Measurements from ENCODE around the gene TP53.
A peak's percentile ranks its signal among the peaks of the same experiment; 100 is the strongest.

The TP53 gene

DNA sequence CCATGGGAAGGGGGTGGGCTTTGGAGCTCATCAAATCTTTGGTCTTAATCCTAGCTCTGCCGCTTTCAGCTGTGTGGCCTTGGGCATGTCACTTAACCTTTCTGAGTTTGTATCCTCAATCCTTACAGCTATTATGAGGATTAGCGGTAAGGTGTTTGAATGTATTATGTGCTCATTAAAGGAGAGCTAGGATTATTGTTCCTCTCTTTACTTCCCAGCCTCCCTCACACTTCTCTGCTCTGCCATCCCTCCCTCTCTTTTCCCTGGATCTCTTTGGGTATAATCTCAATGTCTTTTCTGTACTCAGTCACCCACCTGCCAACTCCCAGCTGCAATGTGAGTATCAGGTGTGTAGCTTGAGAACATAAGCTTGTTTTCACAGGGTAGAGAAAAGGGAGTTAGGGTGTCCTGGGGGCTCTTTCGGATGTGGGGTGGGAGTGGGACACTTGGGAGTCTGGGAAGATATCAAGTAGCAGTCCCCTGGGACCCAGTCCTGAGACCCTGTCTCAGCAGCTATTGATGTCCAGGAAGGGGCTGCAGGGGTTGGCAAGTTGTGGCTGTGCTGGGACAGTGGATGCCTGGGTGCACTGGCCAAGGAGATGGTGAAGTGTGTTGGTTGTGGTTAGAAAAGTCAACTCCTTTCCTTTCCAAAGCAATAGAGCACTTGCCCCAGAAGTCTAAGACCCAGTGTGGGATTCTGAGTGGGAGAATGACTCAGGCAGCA lies 19.5 kb upstream of the TP53 start:
- no peak for DNase-seq

DNA sequence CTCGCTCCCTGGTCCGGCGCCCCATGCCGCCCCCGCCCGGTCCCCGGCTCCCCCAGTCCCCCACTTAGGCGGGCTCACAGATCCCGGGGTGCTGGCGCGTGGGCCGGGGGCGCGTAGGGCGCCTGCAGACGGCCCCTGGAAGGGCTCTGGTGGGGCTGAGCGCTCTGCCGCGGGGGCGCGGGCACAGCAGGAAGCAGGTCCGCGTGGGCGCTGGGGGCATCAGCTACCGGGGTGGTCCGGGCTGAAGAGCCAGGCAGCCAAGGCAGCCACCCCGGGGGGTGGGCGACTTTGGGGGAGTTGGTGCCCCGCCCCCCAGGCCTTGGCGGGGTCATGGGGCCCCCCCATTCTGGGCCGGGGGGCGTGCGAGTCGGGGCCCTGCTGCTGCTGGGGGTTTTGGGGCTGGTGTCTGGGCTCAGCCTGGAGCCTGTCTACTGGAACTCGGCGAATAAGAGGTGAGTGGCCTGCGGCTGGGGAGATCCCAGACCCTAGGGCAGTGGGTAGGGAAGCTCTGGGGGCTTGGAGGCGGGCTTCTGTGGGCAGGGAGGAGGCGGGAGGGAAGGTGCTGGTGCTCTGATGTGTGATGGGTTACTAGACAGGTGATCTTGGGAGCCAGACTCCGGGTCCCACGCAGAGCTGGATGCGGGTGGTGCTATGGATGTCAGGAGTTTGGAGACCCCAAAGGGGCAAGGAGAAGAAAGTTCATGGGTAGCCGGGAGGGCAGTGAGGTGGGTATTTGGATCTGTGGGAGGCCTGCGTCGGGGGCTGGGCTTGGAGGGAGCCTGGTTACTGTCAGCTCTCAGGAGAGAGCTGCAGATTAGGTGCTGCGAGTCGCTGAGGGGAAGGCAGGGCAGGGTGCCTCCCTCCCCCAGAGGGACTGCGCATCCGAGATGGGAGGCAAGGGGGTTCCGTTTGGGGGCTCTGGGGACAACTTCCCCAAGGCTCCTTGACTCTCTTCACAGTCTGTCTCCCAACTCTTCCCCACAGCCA lies 18.3 kb upstream of the TP53 start:
- no peak for DNase-seq

DNA sequence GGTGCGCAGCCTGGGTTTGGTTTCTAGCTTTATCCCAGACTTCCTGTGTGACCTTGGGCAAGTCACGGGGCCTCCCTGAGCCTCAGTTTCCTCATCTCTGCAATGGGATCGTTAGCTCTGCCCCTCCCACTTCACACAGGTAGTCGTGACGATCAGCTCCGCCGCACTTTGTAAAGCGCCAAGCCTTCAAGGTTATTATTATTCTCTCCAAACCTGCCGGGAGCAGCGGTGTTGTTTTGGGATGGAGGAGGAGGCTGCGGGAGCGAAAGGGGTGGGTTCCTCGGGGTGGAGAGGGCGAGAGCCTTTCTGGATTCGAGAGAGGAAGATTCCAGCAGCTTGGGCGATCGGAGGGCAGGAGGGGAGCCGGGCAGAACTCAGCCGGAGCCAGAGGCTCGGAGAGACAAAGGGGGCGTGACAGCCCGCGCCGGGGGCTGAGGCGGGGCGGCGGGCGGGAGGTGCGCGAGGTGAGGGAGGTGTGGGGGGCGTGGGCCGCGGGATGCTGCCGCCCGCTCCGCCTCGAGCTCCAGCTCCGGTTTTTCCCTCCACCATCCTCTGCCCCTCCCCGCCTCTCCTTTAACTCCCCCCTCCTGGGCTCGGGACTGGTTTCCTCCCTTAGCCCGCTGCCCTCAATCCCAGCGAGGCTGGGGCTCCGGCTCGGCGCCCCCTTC lies 17.4 kb upstream of the TP53 start, which contains the start of gene EFNB3:
TSS of gene EFNB3 (plus strand) at position 602 of the 668 bp plus-strand sequence. CDS start 397 bp downstream, outside the sequence.
- no peak for DNase-seq

DNA sequence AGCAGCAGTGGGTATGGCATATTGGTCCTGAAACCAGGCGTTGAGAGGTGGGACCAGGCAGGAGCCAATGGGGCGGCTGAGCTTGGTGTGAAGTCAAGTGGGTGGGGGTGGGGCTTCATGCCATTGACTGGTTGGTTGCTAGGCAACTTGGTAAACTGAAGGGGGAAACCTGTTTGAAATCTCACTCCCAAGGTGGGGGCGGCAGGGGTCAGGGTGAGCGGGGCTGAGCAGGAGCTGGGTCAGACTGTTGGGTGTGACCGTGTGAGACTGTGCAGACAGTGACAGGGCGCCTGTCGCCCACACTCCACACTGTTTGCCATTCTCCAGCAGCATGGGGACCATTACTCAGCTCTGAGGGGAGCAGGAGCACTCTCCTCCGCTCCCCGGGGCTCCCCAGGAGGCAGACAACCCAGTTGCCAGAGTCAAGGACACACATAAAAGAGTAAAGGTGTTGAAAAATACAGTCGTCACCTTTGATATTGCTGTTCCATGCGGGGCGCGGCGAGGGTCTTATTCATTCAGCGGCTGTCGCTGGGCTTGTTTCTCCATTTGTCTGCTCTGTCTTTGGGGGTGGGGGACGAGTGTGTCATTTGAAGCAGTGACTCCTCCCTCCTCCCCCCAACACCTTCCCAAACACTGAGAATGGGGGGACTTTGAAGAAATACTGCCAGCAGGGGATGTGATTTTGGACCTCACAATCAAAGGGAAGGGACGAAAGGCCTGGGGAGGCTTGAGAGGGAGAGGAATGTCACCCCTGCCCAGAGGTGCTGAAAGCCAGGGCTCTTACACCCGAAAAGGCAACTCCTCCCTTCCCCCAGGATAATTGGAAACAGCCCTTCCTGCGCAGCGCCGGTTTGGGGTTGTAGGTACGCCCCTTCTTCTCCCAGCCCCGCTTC lies 16.5 kb upstream of the TP53 start:
- DNase-seq, result peak in 1 of 14 donors; percentile 29

DNA sequence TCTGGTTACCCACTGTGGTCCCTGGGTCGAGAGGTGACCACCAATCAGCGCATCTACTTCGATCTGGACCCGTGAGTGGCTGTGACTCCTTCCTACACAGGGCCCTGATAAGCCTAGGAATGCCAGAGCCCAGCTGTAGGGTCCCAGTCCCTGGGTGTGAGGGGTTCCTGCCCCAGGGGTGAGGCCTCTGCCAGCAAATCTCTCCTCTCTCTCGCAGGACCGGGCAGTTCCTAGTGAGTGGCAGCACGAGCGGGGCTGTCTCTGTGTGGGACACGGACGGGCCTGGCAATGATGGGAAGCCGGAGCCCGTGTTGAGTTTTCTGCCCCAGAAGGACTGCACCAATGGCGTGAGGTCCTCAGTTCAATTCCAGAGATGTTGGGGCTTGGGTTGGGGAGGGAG lies 15.5 kb upstream of the TP53 start:
- no peak for DNase-seq

DNA sequence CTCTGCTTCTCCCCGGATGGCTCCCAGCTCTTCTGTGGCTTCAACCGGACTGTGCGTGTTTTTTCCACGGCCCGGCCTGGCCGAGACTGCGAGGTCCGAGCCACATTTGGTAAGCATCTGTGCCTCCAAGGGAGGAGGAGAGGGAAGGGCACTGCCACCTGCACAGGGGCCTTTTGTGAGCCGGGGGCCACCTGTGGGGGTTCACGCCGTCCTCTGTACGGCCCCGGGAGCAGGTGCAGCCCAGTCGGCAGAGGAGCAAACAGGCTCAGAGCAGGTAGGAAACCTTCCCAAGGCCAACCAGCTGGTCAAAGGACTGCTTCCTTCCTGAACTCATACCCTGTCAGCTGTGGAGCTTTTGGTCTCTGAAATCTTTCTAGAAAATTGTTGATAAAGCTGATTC lies 14.4 kb upstream of the TP53 start:
- no peak for DNase-seq

DNA sequence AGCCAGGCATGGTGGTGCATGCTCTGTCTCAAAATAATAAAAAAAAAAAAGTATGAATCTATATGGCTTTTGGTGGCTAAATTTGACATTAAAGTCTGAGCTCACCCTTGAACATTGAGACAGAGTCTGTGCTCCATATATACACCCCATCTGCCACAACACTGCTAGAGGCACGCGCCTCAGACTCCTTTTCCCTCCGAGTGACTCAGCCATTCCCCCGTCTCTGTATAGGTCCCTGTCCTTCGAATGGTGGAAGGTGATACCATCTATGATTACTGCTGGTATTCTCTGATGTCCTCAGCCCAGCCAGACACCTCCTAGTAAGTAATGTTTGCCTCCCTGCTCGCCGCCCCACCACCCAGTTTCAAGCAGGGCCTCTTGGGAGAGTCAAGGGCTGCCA lies 13.2 kb upstream of the TP53 start:
- DNase-seq, result no peak

GRCh38 chr17:7697828-7698588 lies 10.7 kb upstream of the TP53 start:
- DNase-seq, result no peak

DNA sequence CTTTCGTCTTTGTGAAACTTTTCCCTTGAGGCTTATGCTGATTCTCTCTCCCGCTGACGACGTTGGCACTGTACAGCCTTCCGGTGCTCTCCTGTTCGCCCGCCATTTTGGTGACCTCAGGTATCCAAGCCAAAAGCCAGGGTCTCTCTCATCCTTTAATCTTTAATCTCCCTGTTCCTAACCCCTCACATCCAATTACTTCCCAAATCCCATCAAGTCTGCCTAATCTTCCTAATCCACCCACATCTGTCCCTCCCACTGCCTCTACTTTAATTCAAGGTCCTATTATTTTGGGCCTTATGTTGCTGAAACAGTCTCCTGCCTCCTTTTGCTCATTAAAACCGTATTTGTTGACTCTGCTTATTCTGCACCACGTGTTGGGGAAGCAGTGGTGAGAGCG lies 8.3 kb upstream of the TP53 start:
- no peak for DNase-seq

DNA sequence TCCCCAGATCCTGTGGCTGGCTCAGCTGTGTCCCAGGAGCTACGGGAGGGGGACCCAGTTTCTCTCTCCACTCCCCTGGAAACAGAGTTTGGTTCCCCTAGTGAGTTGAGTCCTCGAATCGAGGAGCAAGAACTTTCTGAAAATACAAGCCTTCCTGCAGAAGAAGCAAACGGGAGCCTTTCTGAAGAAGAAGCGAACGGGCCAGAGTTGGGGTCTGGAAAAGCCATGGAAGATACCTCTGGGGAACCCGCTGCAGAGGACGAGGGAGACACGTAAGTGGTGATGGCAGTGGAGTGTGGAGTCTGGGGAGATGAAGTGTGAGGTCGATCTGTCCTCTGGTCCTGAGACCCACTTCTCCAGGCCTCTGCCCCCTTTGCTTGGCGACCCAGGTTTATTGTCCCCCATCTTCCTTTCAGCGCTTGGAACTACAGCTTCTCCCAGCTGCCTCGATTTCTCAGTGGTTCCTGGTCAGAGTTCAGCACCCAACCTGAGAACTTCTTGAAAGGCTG lies 1.6 kb upstream of the TP53 start:
- no peak for DNase-seq

- DNase-seq, result peak; percentile 72 to 99 (median 94)
Measured at GRCh38 chr17:7687908-7688807, 868 bp upstream of the TP53 start, which contains the start of gene WRAP53. Gene WRAP53 (plus strand): TSS chr17:7688477. CDS start chr17:7688649, 172 bp downstream.

- DNase-seq, result peak; percentile 51 to 97 (median 89)
Measured at GRCh38 chr17:7686222-7687071, 843 bp downstream of the TP53 start.

GRCh38 chr17:7685533-7686221 lies 1.6 kb downstream of the TP53 start:
- peak; percentile 51 to 97 (median 88) for DNase-seq

GRCh38 chr17:7684851-7685532 lies 2.3 kb downstream of the TP53 start:
- DNase-seq, result no peak

DNA sequence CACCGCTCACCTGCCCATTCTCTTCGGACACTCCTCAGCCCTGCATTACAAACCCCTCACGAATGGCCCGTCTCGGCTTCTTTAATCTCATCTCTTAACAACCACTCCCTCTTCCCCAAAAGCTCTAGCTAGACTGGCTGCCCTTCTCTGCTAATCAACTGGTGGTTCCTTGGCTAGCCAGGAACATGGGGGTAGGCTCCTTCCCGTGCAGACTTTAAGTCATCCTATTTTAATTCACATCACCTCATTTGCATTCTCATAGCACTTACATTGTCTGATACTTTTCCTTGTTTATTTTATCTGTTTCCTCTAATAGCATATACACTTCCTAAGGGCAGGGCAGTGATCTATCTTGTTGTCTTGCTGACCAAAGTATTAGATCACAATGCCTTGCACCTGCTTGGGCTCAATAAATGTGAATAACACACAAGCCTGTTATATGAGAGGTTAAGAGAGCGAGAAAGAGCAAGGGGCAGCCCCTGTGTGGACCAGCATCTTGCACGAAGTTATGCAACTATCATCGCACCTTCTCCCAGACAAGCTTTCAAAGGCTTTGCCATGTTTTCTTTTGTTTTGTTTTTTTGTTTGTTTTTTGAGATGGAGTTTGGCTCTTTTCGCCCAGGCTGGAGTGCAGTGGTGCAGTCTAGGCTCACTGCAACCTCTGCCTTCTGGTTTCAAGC lies 9.8 kb downstream of the TP53 start:
- DNase-seq, result no peak

DNA sequence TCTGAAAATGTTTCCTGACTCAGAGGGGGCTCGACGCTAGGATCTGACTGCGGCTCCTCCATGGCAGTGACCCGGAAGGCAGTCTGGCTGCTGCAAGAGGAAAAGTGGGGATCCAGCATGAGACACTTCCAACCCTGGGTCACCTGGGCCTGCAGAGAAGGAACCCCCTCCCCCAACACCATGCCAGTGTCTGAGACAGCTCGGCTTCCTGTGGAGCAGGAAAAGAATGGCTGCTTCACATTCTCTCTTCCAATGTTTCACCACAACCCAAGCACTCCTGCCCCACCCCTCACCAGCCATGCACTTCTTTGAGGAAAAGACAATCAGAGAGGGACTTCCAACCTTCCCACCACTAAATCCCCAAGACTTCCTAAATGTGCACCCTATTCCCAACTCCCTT lies 10.8 kb downstream of the TP53 start:
- no peak for DNase-seq

DNA sequence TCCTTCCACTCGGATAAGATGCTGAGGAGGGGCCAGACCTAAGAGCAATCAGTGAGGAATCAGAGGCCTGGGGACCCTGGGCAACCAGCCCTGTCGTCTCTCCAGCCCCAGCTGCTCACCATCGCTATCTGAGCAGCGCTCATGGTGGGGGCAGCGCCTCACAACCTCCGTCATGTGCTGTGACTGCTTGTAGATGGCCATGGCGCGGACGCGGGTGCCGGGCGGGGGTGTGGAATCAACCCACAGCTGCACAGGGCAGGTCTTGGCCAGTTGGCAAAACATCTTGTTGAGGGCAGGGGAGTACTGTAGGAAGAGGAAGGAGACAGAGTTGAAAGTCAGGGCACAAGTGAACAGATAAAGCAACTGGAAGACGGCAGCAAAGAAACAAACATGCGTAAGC lies 12.4 kb downstream of the TP53 start:
- DNase-seq, result no peak
